Stimulated activated CD8-positive, alpha-beta memory T cell treated with anti-CD3 and anti-CD28 coated beads, Interleukin-4, amount 100 ng/mL, for 1 hour (primary cell): ENCODE measurements around the gene RAD1.
A peak's percentile ranks its signal among the peaks of the same experiment; 100 is the strongest.
"Not testable (repeated sequence)": the region's sequence is repeated elsewhere in the genome, so short reads cannot be mapped to it uniquely, and the experiment has no call there.

ENCODE experiments used
- DNase-seq, 2 donors: peaks; one replicate each; pipeline ENCODE4 v3.0.0-alpha.2; 2020; ENCODE audit warnings: low read depth in 2 of 2, low spot score in 1 of 2

Gene RAD1, protein sequence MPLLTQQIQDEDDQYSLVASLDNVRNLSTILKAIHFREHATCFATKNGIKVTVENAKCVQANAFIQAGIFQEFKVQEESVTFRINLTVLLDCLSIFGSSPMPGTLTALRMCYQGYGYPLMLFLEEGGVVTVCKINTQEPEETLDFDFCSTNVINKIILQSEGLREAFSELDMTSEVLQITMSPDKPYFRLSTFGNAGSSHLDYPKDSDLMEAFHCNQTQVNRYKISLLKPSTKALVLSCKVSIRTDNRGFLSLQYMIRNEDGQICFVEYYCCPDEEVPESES

DNA sequence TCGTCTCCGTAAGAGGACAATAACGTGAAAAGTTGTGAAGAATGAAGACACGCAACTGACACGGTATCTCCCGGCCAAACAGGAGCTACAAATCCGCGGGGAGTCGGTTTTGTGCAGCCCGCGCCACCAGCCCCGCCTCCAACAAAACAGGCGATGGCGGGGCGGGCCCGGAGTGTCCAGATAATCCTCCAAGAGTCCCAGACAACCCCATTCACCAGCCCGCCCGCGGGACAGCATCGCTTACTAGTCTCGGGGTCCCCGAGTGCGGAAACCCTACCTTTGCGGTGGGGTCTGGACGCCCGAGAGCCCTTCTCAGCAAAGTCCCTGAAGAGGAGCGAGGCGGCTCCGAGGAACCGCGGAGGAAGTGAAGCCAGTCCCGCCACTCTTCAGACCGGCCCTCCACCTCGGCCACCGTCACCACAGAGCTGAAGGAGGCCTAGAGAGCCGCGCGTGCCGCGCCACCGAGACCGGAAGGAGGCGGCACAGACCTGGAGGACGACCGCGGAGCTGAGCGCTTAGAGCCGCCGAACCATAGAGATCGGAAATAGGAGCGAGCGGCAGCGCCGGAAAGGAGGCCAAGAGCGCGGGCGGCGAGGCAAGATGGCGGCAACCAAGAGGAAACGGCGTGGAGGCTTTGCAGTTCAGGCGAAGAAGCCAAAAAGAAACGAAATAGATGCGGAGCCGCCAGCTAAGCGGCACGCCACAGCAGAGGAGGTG is at the start of gene RAD1, which contains the start of gene BRIX1:
TSS of gene RAD1 (minus strand) at position 366 of the 717 bp plus-strand sequence. CDS start 612 bp downstream, outside the sequence.
TSS of gene BRIX1 (plus strand) at position 573 of the 717 bp plus-strand sequence. CDS start at position 601, 28 bp downstream.
- DNase-seq = peak; percentile 79 to 86

DNA sequence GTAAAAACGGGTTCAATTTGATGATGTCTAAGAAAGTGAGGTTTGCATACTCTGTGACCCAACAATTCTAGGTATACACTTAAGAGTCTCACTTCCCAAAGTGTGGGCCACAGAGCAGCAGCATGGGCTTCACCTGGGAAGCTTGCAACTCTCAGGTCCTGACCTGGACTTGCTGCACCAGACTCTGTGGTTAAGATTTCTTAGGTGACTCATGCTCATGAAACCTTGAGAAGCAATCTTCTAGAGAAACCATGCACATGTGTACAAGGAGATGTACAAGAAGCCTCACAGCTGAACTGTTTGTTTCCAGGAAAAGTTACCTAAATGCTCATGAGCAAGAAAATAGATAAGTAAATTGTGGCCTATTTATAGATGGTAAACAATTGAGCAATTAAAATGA is 44.0 kb upstream of the RAD1 start:
- no peak for DNase-seq

DNA sequence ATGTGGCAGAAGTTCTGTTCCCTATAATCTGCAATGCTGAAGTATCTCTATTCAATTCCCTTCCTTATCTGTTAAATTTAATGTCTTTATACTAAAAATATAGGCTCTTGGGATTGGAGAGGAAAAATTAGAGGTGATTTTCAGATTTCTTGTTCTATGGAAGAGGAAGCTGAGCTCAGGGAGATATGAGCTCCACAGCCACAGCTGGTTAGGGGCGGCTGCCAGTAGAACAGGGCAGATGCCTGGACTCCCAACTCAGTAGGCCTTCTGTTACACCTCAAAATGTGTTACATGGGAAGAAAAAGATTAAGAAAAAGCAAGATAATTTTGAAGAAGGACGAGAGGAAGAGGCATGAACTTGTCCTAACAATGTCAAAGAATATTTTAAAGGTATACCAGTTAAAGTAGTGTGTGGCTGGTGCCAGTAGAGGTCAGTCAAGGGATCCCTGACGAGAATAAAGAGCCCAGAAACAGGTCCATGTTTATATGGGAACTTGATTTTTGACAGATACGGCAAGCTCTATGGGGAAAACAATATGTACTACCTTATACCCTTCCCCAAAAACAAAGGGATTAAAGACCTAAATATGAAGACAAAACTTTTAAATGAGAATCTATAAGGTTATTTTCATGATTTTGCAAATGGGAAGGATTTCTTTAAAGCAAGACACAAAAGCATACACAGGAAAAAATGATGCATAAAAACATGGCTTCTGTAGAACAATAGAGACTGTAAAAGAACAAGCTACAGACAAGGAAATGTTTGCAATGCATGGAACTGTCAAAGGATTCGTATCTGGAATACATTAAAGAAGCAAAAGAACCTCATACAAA is 42.8 kb upstream of the RAD1 start:
- DNase-seq = no peak

DNA sequence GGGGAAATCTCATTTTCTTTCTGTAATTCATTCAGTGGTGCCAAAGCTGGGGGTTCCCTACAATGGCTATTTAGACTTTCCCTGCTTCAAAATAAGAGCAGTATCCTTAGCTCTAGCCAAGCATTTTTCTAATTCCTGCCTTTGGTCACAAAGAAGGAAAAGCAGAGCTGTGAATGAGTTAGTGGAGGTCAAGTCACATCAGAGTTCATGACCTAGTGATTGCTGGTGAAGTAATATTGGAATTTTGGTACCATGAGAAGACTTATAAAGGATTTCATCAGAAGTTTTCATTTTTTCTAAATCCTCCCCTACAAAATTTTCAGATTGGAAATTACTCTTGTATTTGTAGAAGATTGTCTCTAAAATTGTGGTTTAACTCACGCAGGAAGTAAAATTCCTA is 42.0 kb upstream of the RAD1 start:
- DNase-seq = no peak

DNA sequence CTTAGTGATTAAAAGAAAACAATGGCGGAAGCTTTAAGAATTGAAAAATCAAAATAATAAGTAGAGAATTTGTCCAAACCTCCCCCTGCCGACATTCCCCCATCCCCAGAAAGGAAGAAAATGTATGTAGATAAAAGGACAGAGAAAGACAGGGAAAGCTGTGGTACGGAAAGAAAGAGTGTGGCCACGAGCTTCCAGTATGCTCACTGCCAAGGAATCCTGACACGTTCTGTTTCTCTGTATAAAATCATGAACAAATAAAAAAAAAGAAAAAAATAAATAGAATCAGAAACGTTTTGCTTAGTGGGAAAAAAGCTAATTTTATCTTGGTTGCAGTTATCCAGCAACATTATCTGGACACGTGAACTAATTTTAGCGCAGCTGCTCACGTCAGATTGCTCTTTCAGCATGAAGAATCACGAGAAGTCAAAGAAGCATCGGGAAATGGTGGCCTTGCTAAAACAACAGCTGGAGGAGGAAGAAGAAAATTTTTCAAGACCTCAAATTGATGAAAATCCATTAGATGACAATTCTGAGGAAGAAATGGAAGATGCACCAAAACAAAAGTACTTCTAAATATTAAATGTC is 29.2 kb upstream of the RAD1 start:
- DNase-seq = no peak

DNA sequence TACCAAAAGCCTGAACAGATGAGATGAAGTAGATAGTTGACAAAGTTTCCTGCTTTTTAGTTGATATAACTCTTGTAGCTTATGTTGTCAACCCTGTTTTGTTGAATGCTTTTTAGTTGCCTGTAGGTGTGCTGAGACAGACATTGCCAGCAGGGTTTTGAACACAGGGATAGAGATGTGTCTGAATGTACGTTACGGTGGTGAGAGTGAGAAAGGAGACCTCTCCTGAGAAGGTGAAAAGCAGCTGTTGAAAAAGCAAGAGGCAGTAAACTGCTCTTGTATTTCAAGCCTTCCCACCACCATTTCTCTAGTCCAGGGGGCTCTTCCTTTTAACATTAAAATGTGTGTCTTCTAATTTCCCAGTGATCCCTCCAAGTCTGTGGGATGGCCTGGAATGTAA is 28.7 kb upstream of the RAD1 start:
- DNase-seq = no peak

DNA sequence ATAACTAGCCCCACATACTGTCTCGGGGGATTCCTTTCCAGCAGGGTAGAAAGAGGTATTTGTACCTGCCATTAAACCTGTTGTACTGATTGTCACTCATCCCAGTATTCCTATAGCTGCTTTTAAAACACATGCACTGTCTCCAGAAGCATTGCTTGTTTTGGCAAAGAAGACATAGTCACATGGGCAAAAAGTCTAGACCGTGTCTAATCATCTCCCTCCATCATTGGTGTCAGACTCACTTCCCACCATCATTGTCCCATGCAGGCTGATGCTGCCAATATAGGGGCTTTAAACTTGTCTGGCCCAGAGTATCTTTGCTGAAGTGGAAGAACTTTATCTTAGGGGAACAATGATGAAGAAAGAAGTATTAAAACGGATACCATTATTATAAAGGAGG is 26.6 kb upstream of the RAD1 start:
- no peak for DNase-seq

DNA sequence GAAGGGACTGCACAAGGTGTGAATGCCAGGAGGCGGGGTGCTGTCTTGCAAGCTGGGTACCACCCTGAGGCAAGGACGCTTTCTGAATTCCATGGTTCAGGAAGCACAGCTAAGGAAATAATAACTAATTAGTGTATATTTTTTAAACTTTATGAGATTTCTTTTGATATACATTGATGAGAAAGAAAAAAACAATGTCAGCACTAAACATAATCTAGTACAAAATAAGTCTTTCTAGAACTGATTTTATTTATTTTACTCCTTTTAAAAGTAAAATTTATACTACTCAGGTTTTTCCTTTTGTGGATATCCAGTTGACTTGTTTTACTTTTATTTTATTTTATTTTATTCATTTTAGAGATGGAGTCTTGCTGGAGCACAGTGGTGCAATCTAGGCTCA is 17.6 kb upstream of the RAD1 start:
- no peak for DNase-seq

DNA sequence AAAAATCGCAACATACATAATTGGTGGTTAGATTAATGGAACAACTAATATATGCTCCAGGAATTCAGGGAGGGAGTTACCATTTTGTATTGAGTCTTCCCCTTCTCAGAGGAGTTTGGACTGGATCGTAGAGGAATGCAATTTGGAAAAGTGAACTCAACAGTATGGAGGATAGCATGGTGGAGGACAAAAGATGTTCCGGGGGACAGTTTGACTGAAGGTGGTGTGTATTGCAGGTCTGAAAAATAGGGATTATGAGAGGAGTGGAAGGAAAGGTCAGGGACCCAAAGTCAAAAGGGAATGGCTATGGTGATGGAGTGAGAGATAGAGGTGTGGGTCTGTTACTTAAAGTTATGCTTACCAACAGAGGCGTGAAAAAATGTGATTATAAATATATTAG is 15.6 kb upstream of the RAD1 start:
- no peak for DNase-seq

DNA sequence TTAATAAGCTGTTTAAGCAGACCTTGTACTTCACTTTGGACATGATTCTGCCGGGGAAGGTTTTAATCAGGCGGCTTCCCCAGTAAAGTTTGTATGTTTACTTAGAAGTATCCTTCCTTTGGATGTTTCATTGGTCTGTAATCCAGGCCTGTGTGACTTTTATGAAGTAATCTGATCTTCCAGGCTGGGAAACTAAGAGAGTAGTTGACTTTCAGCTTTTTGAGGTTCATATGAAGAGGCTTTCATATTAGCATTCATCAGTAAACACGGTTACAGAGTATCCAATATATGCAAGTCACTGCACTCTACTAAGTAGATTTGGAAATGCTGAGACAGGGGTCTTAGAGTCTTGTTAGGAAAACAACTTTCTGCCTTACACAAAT is 15.1 kb upstream of the RAD1 start:
- DNase-seq = no peak

DNA sequence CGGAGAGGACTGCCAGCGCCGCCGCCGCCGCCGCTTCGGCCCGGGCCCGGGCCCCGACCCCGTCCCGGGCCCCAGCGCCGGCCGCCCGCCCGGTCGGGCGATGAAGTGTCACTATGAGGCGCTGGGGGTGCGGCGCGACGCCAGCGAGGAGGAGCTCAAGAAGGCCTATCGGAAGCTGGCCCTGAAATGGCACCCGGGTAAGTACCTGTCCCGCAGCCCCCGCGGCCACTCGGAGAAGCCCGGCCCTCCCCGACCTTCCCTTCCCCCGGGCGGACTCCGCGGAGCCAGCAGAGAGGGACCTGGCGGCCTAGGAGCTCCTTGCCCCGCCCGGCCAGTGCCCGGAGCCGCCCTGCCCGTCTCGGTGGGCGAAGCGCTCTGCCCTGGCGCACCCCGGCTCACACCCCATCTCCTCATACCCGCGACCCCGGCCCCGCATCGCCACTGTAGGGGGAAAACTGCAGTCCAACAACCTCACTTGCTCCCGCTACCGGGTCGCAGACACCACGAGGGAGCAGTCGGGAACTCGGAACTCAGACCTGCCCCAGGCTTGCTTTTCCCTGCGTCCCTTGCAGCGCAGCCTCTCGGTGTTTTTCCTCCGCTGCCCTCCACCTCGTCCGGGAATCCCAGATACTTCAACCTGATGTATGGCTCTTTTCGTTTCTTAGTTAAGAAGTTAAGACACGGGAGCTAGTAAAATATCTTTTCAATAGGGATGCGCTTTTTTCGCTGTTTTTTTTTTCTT is 14.6 kb upstream of the RAD1 start:
- peak; percentile 32 to 58 for DNase-seq

DNA sequence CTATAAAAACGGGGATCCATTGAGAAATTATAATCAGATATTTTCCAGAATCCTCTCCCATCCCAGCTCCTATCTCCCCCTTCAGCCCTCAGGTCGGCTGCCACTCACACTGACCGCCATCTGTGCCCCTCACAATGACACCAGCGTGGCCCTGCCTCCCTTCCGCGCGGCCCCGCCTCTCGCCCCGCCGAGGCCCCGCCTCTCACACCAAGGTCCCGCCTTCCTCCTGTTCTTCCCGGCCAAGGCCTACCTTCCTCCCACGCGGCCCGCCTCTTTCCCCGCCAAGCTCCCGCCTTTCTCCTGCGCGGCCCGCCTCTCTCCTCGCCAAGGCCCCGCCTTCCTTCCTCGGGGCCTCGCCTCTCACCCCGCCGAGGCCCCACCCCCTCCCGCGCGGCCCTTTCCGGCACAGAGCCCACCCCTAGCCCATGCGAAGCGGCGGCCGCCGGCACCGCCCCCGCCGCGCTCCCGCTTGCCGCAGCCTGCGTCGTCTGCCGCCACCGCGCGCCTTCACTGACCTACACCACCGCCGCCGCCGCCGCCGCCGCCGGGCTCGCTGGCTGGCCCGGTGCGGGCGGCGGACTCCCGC is 13.9 kb upstream of the RAD1 start, which contains the start of gene DNAJC21:
TSS of gene DNAJC21 (plus strand) at position 426 of the 586 bp plus-strand sequence. CDS start 261 bp downstream, outside the sequence.
- peak; percentile 86 to 95 for DNase-seq

DNA sequence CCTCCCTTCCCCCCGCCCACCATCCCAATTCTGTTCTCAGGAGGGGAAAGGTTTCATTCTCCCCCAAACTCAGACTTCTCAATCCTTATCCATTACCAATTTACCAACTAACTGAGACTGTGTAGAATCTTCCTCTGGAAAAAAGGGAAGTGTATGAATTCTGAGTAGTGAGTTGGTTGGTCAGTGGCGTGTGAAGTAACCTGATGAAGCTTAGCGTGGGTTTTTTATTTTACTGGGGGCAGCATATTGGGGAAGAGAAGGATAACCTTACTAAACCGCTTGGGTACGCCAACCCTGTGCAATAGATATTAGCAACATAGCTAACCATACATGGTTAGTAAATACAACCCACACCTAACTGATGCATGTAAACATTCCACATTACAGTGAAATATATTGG is 13.0 kb upstream of the RAD1 start:
- DNase-seq = no peak

DNA sequence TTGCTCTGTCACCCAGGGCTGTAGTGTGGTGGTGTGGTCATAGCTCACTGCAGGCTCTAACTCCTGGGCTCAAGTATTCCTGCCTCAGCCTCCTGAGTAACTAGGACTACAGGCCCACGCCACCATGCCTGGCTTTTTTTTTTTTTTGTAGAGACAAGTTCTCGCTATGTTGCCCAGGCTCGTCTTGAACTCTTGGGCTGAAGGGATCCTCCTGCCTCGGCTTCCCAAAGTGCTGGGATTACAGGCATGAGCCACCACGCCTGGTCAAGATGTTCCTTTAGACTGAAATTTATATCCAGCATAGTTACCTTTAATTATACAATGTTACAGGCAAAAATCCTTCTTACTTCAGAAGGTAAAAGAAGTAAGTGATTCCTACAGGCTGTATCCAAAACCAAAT is 12.5 kb upstream of the RAD1 start:
- no peak for DNase-seq

DNA sequence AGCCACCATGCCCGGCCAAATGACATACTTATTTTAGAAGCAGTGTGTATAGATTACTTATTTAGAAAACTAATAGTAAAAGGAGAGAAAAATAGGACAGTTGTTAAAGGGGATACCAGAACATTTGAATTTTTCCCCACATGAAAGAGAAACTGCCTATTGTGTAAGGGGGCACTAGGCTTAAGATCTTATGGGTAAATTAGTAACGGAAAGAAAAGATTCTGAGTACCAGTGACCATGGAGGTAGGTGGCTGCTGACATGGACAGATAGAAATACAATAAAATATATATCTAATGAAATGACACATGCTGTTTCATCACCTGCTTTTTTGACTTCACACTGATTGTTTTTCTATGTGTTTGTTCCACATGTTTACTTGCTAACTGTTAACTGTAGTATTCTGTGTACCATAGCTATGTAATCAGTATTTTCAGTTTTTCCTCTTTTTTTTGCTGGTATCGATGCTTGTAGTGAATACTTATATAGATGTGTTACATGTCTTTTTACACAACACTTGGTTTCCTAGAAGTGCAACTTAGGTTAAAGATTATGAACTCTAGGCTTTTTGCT is 11.1 kb upstream of the RAD1 start:
- DNase-seq = no peak

DNA sequence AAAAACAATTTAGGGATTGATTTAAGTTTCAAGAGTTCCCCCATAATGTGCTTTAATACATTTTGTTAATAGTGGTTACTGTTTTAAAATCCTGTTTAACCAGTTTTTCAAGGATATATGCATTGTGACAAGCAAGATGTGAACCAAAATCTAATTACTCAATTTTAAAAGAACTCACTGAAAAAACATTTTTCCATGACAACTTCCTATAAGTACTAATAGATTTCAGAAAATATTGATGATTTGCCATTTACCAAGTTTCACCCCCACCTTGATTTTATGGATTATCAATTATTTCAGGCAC is 9.1 kb upstream of the RAD1 start:
- DNase-seq = no peak

DNA sequence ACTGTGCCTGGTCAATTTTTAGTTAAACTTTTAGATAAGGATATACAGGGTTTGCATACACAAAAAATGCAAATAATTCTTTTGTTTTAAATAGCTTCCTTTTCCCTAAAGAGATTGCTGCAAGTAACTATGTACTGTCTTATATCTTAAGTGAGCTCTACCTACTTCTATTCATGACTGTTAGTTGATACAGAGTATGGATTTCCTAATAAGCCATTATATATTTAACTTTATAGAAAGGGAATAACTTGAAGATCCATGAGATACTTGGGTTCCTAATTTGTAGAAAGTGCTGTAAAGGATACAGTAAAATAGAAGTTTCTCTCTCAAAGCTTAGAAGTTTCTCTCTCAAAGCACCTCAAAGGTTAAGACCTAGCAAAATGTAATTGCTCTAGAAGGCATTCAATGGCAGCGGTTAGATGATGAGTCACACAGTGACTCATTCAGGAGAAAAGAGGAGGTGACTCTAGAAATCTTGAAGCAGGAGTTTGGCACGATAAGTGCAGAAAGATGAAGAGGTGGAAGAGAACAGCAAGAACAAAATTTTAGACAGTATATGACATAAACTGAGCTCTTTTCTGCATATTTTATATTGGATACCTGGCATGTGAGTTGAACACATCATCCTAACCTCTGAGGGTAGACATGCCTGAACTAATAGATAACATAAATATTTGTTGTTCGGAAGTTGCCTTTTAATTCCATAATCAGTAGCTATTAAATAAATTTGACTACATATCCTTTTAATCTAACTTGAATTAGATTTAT is 8.6 kb upstream of the RAD1 start:
- no peak for DNase-seq

DNA sequence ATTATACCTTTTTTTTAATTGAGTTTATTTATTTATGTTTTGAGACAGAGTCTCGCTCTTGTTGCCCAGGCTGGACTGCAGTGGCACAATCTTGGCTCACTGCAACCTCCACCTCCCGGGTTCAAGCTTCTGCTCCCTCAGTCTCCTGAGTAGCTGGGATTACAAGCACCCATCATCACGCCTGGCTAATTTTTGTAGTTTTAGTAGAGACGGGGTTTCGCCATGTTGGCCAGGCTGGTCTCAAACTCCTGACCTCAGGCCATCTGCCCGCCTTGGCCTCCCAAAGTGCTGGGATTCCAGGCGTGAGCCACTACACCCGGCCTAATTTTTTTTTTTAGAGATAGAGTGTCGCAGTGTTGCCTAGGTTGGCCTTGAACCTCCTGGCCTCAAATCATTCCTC is 8.0 kb upstream of the RAD1 start:
- not testable (repeated sequence) for DNase-seq

DNA sequence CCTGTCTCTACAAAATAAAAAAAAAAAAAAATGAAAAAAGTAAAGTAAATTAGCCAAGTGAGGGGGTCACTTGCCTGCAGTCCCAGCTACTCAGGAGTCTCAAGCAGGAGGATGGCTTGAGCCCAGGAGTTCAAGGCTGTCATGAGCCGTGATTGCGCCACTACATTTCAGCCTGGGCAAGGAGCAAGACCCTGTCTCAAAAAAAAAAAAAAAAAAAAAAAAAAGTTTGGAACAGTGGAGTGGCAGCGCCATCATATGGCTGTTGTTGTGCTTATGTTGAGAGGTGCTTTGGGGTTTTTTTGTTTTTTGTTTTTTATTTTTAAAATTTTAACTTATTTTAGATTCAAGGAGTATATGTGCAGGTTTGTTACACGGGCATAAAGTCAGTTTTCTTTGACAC is 3.8 kb upstream of the RAD1 start:
- no peak for DNase-seq
